ENCODE data around the gene CXCR6. TPM values are rescaled to one million over a fixed set of nuclear protein-coding genes. Genes with fewer than 3 reads are reported as not detected.
A peak's percentile ranks its signal among the peaks of the same experiment; 100 is the strongest.

CXCR6 gene
- total RNA-seq, 1 donor = under 0.01 TPM

DNA sequence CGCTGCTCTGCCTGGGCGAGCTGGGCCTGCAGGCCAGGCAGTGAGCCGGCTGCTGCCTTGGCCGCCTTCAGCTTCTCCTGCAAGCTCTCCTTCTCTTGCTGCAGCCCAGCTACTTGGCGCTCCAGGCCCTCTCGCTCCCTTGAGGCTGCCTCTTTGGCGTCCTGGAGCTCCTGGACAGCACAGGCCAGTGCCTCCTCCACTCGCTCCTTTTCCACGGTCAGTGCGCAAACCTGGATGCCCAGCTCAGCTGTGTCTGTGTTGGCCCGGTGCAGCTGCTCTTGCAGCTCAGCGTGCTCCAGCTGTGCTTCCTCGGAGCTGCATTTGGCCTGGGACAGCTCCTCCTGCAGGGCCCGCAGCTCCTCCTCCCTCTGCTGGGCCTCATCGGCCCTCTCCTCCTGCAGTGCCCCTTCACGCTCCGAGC lies 23.1 kb downstream of the CXCR6 start:
- DNase-seq (ENCODE audit: low read depth in 2 of 3, low spot score in 2 of 3) = no peak

DNA sequence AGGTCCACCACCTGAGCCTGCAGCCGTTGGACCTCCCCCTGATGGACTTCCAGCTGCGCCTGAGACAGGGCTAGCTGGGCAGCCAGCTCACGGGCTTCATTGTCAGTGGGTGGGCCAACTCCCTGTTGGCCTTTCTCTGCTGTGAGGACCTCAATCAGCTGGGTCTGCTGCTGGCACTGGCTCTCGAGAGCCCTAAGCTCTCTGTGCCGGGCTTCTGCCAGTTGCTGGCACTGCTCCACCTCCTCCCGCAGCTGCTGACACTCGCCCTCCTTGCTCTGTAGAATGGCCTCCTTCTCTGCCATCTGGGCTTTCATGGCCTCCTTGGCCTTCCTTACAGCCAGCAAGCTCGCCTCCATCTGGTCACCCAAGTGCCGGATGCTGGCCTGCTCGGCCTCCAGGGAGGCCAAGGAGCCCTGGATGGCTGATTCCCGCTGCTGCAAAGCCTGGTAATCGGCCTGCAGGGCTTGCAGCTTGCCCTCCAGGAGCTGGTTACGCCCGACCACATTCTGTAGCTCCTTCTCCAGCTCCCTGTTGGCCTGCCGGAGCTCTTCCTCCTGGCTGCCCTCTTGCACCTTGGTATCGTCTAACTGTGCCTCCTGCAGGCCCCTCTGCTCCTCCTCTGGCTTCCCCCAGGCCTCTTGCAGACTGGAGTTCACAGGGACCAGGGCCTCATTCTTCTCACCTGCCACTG lies 23.8 kb downstream of the CXCR6 start:
- no peak for DNase-seq (ENCODE audit: low read depth in 2 of 3, low spot score in 2 of 3)

DNA sequence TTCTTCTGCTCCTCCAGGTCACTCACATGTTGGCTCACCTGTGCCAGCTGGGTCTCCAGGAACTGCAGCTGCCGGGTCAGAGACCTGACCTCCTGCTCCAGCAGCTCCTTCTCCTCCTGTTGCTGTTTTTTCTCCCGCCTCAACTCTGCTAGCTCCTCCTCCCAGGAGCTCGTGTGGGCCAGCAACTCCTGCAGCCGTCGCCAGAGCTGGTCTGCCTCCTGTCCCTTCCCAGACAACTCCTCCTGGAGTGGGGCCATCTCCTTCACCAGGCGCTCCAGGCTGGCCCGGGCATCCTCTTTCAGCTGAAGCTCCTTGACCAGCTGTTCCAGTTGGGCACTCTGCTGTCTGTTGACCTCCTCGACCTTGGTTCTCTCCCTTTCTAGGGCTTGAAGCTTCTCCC lies 24.5 kb downstream of the CXCR6 start:
- no peak for DNase-seq (ENCODE audit: low read depth in 2 of 3, low spot score in 2 of 3)

DNA sequence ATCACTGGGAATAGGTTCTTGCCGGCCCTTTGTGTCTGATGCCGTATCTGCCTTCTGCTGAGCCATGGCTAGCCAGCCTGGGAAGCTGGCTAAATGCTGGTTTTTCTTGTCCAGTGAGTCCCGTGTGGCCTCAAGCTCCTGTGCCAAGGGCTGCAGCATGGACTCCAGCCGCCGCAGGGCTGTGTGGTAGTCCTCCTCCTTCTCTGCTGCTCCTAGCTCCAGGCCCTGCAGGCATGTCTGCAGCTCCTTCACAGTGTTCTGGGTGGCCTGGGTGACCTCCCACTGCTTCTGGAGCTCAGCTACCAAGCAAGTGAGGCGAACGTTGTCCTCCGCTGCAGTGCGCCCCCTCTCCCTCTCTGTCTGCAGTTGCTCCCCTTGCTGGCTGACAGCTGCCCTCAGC lies 24.9 kb downstream of the CXCR6 start:
- no peak for DNase-seq (ENCODE audit: low read depth in 2 of 3, low spot score in 2 of 3)

DNA sequence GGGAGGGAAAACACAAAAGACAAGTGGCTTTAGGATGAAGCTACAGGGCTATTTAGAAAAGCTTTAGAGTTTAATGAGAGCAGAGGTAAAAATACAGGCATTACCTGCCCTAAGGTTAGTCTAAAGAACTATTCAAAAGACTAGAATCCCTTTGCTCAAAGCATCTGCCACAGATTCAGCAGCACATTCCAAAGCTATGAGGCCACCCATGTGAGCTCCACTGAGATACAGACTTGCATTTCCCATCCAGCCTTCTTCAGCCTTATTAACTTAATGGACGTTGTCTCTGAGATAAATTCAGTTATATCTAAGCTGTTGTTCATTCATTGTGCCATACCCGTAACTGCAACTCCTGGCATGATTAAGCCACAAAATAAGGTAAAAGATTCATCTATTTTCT lies 25.4 kb downstream of the CXCR6 start:
- DNase-seq (ENCODE audit: low read depth in 2 of 3, low spot score in 2 of 3) = no peak

DNA sequence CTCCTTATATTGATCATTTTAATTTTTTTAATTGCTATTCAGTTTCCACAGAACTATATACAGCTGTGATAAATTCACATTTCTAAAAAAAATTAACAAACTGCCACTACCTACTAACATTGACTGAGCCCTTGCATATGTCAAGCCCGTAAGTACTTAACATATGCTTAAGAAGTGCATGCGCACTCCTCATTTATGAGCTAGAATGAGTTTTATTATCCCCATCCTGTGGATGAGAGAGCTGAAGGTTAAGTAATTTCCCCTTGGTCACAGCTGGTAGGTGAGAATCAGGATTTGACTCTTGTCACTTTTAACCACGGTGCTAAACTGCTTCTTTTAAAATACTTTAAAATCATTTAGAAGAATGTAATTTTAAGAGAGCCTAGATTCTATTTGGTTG lies 25.9 kb downstream of the CXCR6 start:
- no peak for DNase-seq (ENCODE audit: low read depth in 2 of 3, low spot score in 2 of 3)

DNA sequence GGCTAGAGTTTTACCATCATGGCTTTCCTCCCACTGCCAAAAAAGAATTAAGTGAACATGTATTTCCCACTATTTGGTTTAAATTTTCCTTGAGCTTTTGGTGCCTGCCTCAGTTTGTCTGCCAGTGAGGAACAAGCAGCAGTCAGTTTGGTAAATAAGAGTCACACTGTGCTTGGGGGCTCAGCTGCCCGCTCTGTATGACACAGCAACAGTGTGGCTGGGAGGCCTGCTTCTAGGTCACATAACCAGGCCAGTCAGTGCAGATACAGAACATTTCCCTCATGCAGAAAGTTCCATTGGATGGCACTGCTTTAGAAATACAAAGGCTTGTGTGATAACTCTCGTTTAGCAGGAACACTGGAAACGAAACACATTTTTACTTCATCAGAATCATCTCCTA lies 26.7 kb downstream of the CXCR6 start:
- no peak for DNase-seq (ENCODE audit: low read depth in 2 of 3, low spot score in 2 of 3)

DNA sequence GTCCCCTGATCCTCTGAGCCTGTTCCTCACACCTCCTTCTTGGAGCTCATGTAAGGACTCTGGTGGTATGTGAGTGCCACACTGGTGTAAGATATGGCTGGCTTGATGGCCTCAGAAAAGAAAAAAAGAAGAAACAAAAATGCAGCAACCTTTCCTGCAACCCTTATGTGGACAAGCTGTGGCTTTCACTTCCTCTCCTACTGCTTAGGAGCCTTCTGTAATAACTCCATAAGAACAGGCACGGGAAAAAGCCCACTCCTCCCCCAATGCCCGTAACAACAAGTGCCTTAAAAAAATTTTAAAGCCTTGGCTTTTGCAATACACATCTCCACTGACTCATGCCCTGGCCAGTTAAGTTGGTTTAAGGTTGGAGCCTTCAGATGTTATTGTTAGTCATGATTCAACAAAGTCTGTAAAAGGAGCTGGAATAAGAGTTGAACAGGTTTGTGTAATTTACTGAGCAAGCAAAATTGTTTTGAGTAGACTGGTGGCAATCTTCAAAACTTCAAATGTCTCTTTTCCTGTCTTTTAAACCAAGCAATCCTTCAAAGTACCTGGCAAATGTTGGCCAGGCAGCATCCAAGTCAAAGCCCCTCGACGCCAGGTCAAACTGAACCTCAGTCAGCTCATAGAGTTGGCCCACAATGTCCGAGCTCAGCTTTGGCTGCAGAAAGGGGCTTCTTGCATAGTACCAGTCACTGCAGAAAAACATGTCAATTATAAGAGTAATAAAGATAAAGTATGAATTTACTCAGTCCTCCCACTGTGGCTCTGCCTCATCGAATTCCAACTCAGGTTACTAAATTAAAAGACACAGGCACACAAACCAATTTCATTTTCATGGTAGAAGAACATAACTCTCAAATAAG lies 29.5 kb downstream of the CXCR6 start:
- peak in 2 of 3 donors; percentile 36 to 38 for DNase-seq (ENCODE audit: low read depth in 2 of 3, low spot score in 2 of 3)

DNA sequence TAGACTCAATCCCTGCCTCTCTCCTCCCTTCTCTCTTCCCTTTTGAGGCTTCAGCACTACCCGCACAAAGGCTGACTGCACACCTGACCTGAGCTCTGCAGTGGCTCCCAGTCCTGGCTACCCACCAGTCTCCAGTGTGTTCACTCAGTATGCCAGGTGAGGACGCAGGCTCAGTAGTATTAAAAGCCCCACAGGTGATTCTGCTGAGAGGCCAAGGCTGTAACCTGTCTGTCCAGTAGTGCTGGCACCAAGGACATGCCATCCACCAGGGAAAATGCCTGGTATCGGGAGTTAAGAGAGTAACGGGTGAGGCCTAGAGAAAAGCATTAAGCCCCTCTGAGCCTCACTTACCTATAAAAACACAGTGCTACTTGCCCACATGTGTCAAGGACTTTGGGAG lies 31.4 kb downstream of the CXCR6 start:
- no peak for DNase-seq (ENCODE audit: low read depth in 2 of 3, low spot score in 2 of 3)

DNA sequence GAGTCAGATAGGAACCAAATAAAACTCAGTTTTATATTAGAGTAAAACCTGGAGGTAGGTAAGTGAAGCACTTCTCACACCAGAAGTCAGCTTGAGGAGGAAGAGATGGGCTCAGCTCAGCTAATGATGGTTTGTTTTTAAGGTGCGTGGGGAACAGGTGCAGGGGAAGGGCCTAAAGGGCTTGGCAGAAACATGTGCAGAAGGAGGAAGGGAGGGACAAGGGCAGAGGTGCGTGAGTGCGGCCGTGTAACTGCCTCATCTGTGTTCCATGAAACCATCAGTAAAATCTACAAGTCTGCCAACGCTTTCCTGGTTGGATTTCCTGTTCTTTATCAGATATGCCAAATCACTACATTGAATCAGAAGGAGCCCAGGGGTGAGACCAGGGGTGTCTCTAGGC lies 32.4 kb downstream of the CXCR6 start:
- peak in 1 of 3 donors; percentile 21 for DNase-seq (ENCODE audit: low read depth in 2 of 3, low spot score in 2 of 3)

DNA sequence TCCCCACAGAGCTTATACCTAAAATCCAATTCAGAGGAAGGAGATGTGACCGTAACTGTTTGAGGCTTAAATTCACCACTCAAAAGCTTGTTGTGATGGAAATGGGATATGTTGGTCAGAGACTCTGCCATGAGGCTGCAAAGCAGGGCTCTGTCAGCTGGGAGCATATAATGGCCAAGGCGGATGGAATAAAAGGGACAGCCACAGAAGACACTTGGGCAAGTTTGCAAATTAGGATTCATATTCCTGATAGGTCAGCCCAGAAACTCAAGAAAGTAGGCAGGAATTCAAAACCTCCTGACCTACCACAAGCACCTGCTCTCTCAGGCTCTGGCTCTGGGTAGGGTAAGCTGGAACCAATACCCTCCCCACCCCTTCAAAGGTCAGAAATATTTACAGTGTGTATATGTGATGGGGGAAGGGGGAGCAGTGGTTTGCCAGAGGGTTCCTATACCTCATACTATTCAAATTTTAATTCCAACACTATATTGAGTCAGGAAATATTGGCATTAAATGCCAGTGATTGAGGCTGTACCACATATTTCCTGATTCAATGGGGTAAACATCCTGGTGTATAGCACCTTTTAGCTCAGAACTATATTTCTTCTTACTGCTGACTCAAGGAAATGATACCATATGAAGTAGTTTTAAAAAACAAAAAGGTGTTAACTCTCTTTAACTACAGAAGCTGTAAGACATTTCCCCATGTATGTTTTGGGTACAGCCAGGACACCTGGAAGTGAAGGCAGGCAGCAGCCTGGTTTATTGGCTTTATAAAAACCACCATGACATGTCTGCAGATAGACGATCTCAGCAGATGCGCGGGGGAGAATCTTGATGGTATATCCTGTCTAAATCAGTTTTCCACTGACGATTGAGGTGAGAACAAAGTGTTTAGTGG lies 33.2 kb downstream of the CXCR6 start:
- DNase-seq (ENCODE audit: low read depth in 2 of 3, low spot score in 2 of 3) = no peak

DNA sequence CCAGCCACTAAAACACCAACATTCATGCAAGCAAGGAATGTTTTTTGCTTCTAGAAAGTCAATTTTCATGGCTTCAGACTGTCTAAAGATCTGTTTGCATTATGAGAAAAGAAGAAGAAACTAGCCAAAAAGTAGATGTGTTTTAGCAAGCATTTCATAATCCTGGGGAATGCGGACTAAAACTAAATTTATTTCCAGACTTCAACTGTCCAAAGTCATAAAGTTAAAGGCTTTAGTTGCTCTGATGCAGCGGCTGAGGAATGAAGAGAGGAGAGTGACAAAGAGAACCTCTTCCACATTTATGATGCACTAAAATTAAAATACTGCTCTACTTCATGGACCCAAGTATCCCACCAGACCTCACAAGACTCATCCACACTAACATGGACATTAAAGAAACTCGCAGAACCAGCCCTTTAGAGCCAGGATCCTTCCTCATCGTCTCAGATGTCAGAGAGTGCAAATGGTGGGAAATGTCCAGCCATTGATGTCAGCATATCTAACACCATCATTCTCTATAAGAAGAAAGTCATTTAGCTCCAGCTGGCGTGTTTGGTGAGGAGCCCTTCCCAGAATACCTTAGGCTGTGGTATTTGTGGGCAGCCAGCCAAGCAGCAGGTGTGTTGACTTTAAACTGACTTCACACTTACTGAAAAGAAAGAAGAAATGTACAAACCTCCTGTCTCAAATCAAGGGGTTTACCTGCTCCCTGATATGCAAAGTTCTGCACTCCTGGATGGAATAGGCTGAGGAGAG lies 34.9 kb downstream of the CXCR6 start:
- no peak for DNase-seq (ENCODE audit: low read depth in 2 of 3, low spot score in 2 of 3)

DNA sequence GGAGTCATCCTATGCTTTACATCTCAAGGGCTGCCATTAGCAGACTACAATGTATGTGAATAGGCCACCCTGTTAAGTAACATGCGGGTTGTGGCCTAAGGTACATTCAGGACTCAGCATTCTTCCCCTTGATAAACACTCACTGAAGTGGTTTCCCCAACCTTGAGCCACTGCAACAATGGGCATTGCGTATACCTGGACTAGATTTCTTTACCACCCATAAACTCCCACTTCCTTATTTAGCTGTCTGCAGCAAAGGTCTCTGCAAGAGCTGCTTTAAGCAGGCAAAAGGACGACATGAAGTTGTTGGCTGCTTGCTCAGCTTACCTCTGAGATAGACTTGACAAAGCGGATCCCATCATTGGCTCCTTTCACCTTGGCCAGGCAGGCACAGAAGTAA lies 36.1 kb downstream of the CXCR6 start:
- no peak for DNase-seq (ENCODE audit: low read depth in 2 of 3, low spot score in 2 of 3)

DNA sequence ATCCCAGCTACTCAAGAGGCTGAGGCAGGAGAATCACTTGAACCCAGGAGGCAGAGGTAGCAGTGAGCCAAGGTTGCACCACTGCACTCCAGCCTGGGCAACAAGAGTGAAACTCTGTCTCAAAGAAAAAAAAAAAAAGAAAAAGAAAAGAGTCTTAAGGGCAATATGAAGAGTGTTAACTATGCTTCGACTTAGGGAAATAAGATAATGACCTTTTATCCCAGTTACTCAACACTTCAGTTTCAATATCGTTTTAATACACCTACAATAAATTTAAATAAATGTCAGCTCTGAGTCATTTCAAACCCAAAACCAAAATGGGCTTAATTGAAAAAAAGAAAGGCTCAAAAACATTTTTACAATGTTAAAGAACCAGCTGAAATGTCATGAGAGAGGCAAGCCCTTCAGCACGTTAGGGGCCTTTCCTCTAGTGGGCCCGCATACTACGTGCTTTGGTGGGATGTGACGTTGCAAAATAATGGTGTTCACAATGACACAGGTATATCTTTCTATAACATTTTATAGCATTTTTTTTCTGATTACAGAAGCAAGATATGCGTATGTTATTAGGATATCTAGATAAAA lies 37.1 kb downstream of the CXCR6 start:
- no peak for DNase-seq (ENCODE audit: low read depth in 2 of 3, low spot score in 2 of 3)

DNA sequence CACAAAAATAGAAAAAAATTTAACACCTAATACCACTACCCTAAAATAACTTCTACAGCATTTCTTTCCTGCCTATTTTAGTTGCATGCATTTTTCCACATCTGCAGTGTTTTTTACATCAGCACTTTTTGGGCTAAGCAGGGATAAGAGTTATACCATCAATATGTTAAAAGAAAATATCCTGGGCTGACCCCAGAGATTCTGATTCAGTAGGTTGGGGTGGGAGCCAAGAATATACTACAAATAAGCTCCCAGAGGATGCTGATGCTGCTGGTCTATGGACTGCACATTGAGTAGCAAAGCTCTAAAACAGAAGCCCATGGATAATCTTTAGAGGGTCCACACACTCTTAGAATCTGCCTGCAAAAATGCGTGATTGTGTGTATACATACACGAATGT lies 37.6 kb downstream of the CXCR6 start:
- no peak for DNase-seq (ENCODE audit: low read depth in 2 of 3, low spot score in 2 of 3)

DNA sequence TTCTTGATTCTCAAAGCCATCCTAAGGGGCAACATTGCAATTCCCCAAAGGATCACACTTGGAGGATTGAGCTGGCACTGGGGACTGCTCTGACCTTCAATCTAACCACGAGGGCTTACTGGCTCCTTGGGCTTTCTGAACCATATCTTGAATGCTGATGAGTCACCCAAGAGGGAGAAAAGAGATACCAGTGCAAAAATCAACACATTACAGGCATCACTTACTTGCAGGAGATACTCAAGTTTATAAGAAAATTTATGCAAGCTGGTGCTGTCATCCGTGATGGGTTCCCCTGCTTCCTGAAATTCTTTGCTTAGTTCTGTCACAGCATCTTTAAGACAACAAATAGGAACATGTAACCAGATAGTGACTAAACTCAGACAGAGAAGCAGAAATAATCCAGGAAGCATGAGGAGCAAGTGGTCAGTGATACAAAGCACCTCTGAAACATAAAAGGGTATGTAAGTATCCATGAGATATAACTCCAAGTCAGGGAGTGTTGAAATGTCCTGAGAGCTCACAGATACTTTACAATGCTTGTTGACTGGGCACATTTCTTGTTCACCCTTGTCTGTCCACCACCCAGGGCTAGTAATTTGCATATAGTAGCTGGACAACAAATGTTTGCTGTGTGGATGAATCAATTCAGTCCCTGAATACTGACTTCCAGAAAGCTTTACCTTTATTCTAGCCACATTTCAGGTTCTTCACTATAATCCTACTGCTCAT lies 38.2 kb downstream of the CXCR6 start:
- DNase-seq (ENCODE audit: low read depth in 2 of 3, low spot score in 2 of 3) = no peak

DNA sequence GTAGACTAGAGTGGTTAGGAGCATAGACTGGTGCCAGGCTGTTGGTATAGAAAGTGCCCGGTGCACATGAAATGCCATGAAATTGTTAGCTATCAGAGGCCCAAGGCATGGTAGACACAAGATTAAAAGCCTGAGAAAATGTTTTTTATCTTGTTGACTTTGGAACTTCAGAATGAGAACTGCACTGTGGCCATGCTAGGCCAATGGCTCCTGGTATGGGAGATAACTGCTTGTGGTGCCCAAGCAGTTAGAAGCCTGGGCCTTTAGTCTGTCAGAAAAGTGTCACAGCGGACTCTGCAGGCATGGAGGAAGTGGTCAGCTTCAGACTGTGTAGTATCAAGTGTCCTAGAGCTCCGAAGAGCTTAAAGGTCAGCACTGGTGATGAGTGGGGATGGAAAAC lies 40.5 kb downstream of the CXCR6 start:
- no peak for DNase-seq (ENCODE audit: low read depth in 2 of 3, low spot score in 2 of 3)

DNA sequence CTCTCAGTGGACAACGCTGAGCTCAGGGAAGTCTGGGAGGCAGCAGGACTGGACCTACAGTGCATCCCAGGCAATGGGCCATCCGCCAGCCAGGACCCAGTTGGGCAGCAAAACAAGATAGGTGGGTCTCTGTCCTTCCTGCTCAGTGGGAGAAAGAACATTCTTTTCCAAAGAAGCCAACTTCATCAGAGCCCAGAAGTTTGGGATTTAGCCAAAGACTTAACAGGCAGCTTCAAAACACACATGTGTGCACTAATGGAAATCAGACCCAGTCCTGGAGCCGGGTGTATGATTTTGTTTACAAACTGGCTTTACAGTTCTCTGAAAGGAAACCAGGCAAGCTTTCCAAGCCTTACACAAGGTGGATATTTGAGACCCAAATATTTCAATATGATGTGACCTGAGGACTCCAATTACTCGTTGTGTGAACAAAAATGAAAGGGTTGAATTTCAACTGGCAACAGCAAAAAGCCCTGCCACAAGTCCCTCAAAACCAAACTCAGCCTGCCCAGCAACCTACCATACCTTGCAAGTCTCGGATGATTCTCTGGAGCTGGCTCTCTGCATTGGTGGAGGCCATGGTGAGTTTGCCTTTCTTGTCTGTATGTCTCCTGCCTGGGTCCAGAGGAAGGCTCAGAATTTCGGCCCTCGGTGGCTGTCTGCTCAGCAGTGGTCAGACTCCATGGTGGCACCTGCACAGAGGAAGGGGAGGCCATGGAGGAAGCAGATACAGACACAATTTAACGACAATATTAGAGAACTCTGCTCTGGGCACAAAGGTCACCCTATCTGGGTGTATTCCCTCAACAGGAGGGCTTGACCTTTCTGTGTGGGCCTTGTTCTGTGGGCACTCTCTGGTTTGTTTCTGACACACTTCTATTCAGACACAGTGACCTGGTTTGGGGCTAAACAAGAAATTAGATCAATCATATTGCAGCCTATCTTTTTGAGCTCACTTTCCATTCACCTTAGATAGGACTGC lies 41.4 kb downstream of the CXCR6 start:
- DNase-seq (ENCODE audit: low read depth in 2 of 3, low spot score in 2 of 3) = no peak
